ENCODE data around the gene COL4A4. TPM values are rescaled to one million over a fixed set of nuclear protein-coding genes. Genes with fewer than 3 reads are reported as not detected.

The COL4A4 gene
- total RNA-seq, 4 donors from 2014 or later = 1.5 to 4.6 (median 2.6) TPM

GRCh38 chr2:227147023-227147422 is 17.0 kb downstream of the COL4A4 start:
- Histone ChIP-seq H3K4me3 (no peak overlapping the region), H3K27me3 (no peaks in the 10 kb centered on the region), H3K4me1 (no peaks in the 10 kb centered on the region), H3K27ac (no peak overlapping the region), H3K36me3 (no peaks in the 10 kb centered on the region), H3K9me3 (no peaks in the 10 kb centered on the region)
- in situ Hi-C loops (cut with MboI; ENCODE audit: low pct_ligation_motif_present in 1 of 4, low pct_unique_long_range_greater_than_20kb in 1 of 4, low sequenced_read_pairs in 3 of 4) (loop anchor here in 1 of 4 donors (25.0 kb wide), 1 partner anchor 615 kb away; no protein-coding TSS in a partner anchor), intact Hi-C loops (cut with DNase I; ENCODE audit: low total_unique reads) (no loop called here)
- WGBS, 2 donors (ENCODE audit: low coverage in 1 of 2) = 83 to 100% methylated on average over 1 to 3 of the region's 3 CpGs
- no peak for DNase-seq
- no peak for TF ChIP-seq POLR2AphosphoS5 (IDR thresholded peaks at IDR 0.05)
- TF ChIP-seq, protein P1, sequence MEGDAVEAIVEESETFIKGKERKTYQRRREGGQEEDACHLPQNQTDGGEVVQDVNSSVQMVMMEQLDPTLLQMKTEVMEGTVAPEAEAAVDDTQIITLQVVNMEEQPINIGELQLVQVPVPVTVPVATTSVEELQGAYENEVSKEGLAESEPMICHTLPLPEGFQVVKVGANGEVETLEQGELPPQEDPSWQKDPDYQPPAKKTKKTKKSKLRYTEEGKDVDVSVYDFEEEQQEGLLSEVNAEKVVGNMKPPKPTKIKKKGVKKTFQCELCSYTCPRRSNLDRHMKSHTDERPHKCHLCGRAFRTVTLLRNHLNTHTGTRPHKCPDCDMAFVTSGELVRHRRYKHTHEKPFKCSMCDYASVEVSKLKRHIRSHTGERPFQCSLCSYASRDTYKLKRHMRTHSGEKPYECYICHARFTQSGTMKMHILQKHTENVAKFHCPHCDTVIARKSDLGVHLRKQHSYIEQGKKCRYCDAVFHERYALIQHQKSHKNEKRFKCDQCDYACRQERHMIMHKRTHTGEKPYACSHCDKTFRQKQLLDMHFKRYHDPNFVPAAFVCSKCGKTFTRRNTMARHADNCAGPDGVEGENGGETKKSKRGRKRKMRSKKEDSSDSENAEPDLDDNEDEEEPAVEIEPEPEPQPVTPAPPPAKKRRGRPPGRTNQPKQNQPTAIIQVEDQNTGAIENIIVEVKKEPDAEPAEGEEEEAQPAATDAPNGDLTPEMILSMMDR (IDR thresholded peaks at IDR 0.05) = no peak
- no peak for TF ChIP-seq EP300 (IDR thresholded peaks at IDR 0.05; ENCODE audit: low read depth)
- no peak for TF ChIP-seq POLR2A (IDR thresholded peaks at IDR 0.05)

GRCh38 chr2:227146456-227146855 is 17.5 kb downstream of the COL4A4 start:
- Histone ChIP-seq H3K36me3 (no peaks in the 10 kb centered on the region), H3K4me1 (no peaks in the 10 kb centered on the region), H3K4me3 (no peak overlapping the region), H3K9me3 (no peaks in the 10 kb centered on the region), H3K27me3 (no peaks in the 10 kb centered on the region), H3K27ac (no peak overlapping the region)
- in situ Hi-C loops (cut with MboI; ENCODE audit: low pct_ligation_motif_present in 1 of 4, low pct_unique_long_range_greater_than_20kb in 1 of 4, low sequenced_read_pairs in 3 of 4) (loop anchor here in 1 of 4 donors (25.0 kb wide), 1 partner anchor 616 kb away; no protein-coding TSS in a partner anchor), intact Hi-C loops (cut with DNase I; ENCODE audit: low total_unique reads) (no loop called here)
- TF ChIP-seq EP300 (IDR thresholded peaks at IDR 0.05; ENCODE audit: low read depth) (no peak), POLR2A (IDR thresholded peaks at IDR 0.05) (no peak)
- no peak for DNase-seq
- 35 to 82% methylated on average over 2 to 6 of the region's 6 CpGs for WGBS, 2 donors (ENCODE audit: low coverage in 1 of 2)

GRCh38 chr2:227143895-227144294 is 20.1 kb downstream of the COL4A4 start:
- in situ Hi-C loops (cut with MboI; ENCODE audit: low pct_ligation_motif_present in 1 of 4, low pct_unique_long_range_greater_than_20kb in 1 of 4, low sequenced_read_pairs in 3 of 4) = loop anchor here in 1 of 4 donors (25.0 kb wide), 1 partner anchor 618 kb away; no protein-coding TSS in a partner anchor
- H3K27ac ChIP-seq = no peak overlapping the region
- no peaks in the 10 kb centered on the region for H3K4me1 ChIP-seq
- WGBS, 2 donors (ENCODE audit: low coverage in 1 of 2) = 40 to 41% methylated on average over 1 of the region's 1 CpG
- no peaks in the 10 kb centered on the region for H3K27me3 ChIP-seq
- TF ChIP-seq EP300 (IDR thresholded peaks at IDR 0.05; ENCODE audit: low read depth) = no peak
- TF ChIP-seq POLR2AphosphoS5 (IDR thresholded peaks at IDR 0.05) = no peak
- TF ChIP-seq, protein P1 (IDR thresholded peaks at IDR 0.05) = no peak
- TF ChIP-seq POLR2A (IDR thresholded peaks at IDR 0.05) = no peak
- H3K9me3 ChIP-seq = no peaks in the 10 kb centered on the region
- H3K36me3 ChIP-seq = no peaks in the 10 kb centered on the region
- no peak overlapping the region for H3K4me3 ChIP-seq
- intact Hi-C loops (cut with DNase I; ENCODE audit: low total_unique reads) = no loop called here
- no peak for DNase-seq

GRCh38 chr2:227141301-227141700 is 22.7 kb downstream of the COL4A4 start:
- H3K27ac ChIP-seq = no peak overlapping the region
- no peaks in the 10 kb centered on the region for H3K36me3 ChIP-seq
- no peak for DNase-seq
- in situ Hi-C loops (cut with MboI; ENCODE audit: low pct_ligation_motif_present in 1 of 4, low pct_unique_long_range_greater_than_20kb in 1 of 4, low sequenced_read_pairs in 3 of 4) (loop anchor here in 1 of 4 donors (25.0 kb wide), 1 partner anchor 621 kb away; no protein-coding TSS in a partner anchor), intact Hi-C loops (cut with DNase I; ENCODE audit: low total_unique reads) (no loop called here)
- H3K4me3 ChIP-seq = no peak overlapping the region
- no peaks in the 10 kb centered on the region for H3K4me1 ChIP-seq
- TF ChIP-seq EP300 (IDR thresholded peaks at IDR 0.05; ENCODE audit: low read depth) = no peak
- TF ChIP-seq, protein P1 (IDR thresholded peaks at IDR 0.05) = no peak
- no peak for TF ChIP-seq POLR2A (IDR thresholded peaks at IDR 0.05)
- no peak for TF ChIP-seq POLR2AphosphoS5 (IDR thresholded peaks at IDR 0.05)
- no peaks in the 10 kb centered on the region for H3K9me3 ChIP-seq
- H3K27me3 ChIP-seq = no peaks in the 10 kb centered on the region
- 92 to 94% methylated on average over 4 of the region's 4 CpGs for WGBS, 2 donors (ENCODE audit: low coverage in 1 of 2)

- Histone ChIP-seq H3K27ac (no peak overlapping the region), H3K4me1 (no peaks in the 10 kb centered on the region), H3K9me3 (no peaks in the 10 kb centered on the region), H3K36me3 (no peaks in the 10 kb centered on the region), H3K4me3 (no peak overlapping the region), H3K27me3 (no peaks in the 10 kb centered on the region)
- no peak for DNase-seq
- WGBS, 2 donors (ENCODE audit: low coverage in 1 of 2) = 82 to 87% methylated on average over 5 of the region's 5 CpGs
- in situ Hi-C loops (cut with MboI; ENCODE audit: low pct_ligation_motif_present in 1 of 4, low pct_unique_long_range_greater_than_20kb in 1 of 4, low sequenced_read_pairs in 3 of 4) (loop anchor here (10.0 to 25.0 kb wide), 3 partner anchors 100 to 628 kb away; no protein-coding TSS in a partner anchor), intact Hi-C loops (cut with DNase I; ENCODE audit: low total_unique reads) (no loop called here)
- TF ChIP-seq EP300 (IDR thresholded peaks at IDR 0.05; ENCODE audit: low read depth) (no peak), POLR2AphosphoS5 (IDR thresholded peaks at IDR 0.05) (no peak), POLR2A (IDR thresholded peaks at IDR 0.05) (no peak)
- TF ChIP-seq, protein P1 (IDR thresholded peaks at IDR 0.05) = no peak
These were observed 29.4 kb downstream of the COL4A4 start for GRCh38 chr2:227134591-227134990.

Data from transverse colon (tissue), 4 donors.